Endothelial cell of umbilical vein (primary cell): ENCODE measurements around the gene R3HCC1L.

Experiments
- CTCF ChIP-seq, 2 donors: IDR thresholded peaks; 1 replicate in 1 of 2; 2 replicates in 1 of 2; pipeline ENCODE4 v1.5.1; 2011; ENCODE audit warnings: low read length in 2 of 2, mild to moderate bottlenecking in 2 of 2, moderate library complexity in 2 of 2, control low read depth in 1 of 2, inconsistent platforms in 1 of 2, low read depth in 1 of 2; ENCODE audit not compliant: insufficient read depth in 1 of 2; ENCODE audit errors: extremely low read depth in 1 of 2
- EZH2 ChIP-seq: IDR thresholded peaks from 2 replicates; pipeline ENCODE4 v1.6.1; 2012; ENCODE audit warnings: borderline replicate concordance, low read depth, mild to moderate bottlenecking, moderate library complexity, low read length, inconsistent platforms; ENCODE audit not compliant: severe bottlenecking
- GATA2 ChIP-seq: IDR thresholded peaks from 2 replicates; pipeline ENCODE4 v1.7.0; 2011; ENCODE audit warnings: low read depth, mild to moderate bottlenecking, moderate library complexity, mixed read lengths, low read length; ENCODE audit not compliant: insufficient read length, insufficient read depth
- POLR2A ChIP-seq: IDR thresholded peaks from 2 replicates; pipeline ENCODE4 v1.6.1; 2012; ENCODE audit warnings: low read depth, mild to moderate bottlenecking, control low read depth, low read length
- POLR2AphosphoS5 ChIP-seq: IDR thresholded peaks from 2 replicates; pipeline ENCODE4 v1.6.1; 2012; ENCODE audit warnings: low read depth, mild to moderate bottlenecking, control low read depth, low read length, moderate library complexity; ENCODE audit not compliant: insufficient read depth

DNA sequence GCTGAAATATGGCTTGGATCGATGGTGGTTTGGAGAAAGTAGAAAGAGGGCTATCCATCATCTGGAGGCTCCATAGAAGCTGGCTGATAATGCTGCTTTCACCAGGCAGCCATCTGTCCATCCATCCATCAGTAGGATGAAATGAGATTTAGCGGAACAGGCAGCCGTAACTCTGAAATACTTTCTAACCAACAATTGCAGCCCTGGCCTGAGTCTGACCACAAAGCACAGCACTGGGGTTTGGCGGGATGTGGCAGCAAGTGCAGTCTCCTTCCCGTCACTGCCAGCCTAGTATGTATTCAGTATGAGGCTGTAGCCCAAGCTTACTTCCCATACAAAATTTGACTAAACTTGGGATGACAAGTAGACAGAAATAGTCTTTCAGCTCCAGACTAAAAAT, 38.0 kb downstream of the R3HCC1L start:
- no peak for TF ChIP-seq CTCF (IDR thresholded peaks at IDR 0.05; ENCODE audit: extremely low read depth in 1 of 2, insufficient read depth in 1 of 2, low read depth in 1 of 2, low read length in 2 of 2)
- no peak for TF ChIP-seq POLR2A
- no peak for TF ChIP-seq EZH2
- no peak for TF ChIP-seq GATA2
- TF ChIP-seq POLR2AphosphoS5: no peak
